Mesothelial cell of epicardium (in vitro differentiated cells): ENCODE data around the gene PIGA. TPM values are rescaled to one million over a fixed set of nuclear protein-coding genes. Genes with fewer than 3 reads are reported as not detected.
"Not testable (repeated sequence)": the region's sequence is repeated elsewhere in the genome, so short reads cannot be mapped to it uniquely, and the experiment has no call there.

Experiments
- DNase-seq, 2 experiments: peaks; one replicate each; pipeline ENCODE4 v3.0.0; 2021; ENCODE audit warnings: low spot score in 2 of 2; ENCODE audit not compliant: unreplicated experiment in 2 of 2
- H3K27ac Mint-ChIP-seq: 2 replicates; pipeline ENCODE4 v1.8.0; 2021; ENCODE audit warnings: mixed read lengths
- H3K27me3 Mint-ChIP-seq: 2 replicates; pipeline ENCODE4 v1.8.0; 2021; ENCODE audit warnings: low read depth, mixed read lengths
- H3K36me3 Mint-ChIP-seq: 2 replicates; pipeline ENCODE4 v1.8.0; 2021; ENCODE audit warnings: mixed read lengths
- H3K4me1 Mint-ChIP-seq: 2 replicates; pipeline ENCODE4 v1.8.0; 2021; ENCODE audit warnings: mixed read lengths
- H3K4me3 Mint-ChIP-seq: 2 replicates; pipeline ENCODE4 v1.8.0; 2021; ENCODE audit warnings: mild to moderate bottlenecking, moderate library complexity, mixed read lengths
- H3K9me3 Mint-ChIP-seq: 2 replicates; pipeline ENCODE4 v1.8.0; 2021; ENCODE audit warnings: mixed read lengths
- CTCF ChIP-seq: fragments of 200-600 bp; sonication (generic); IDR thresholded peaks from one replicate; pipeline ENCODE4 v1.5.0; 2021; ENCODE audit warnings: antibody characterized with exemption; ENCODE audit not compliant: unreplicated experiment
- total RNA-seq: library from RNA; stranded (reverse); gene quantifications from 3 replicates; pipeline ENCODE4 v1.2.1, GENCODE V29; 2021

PIGA gene
- total RNA-seq, 1 donor from 2014 or later = 16.6 TPM

- no peak overlapping the region for H3K4me3 Mint-ChIP-seq
- no peak overlapping the region for H3K27ac Mint-ChIP-seq
- no peak for TF ChIP-seq CTCF
- no peaks in the 10 kb centered on the region for H3K36me3 Mint-ChIP-seq
- H3K4me1 Mint-ChIP-seq = no peaks in the 10 kb centered on the region
- DNase-seq = no peak
- H3K9me3 Mint-ChIP-seq = peaks cover 3% of the 10 kb centered on the region
- H3K27me3 Mint-ChIP-seq = no peaks in the 10 kb centered on the region
Observed at GRCh38 chrX:15320297-15320696, 15.0 kb downstream of the PIGA start.

GRCh38 chrX:15319075-15319474, 16.2 kb downstream of the PIGA start:
- Mint-ChIP-seq H3K4me1 (no peaks in the 10 kb centered on the region), H3K9me3 (peaks cover 3% of the 10 kb centered on the region), H3K4me3 (no peak overlapping the region), H3K36me3 (no peaks in the 10 kb centered on the region), H3K27me3 (no peaks in the 10 kb centered on the region), H3K27ac (no peak overlapping the region)
- no peak for TF ChIP-seq CTCF
- no peak for DNase-seq

- Mint-ChIP-seq H3K4me1 (no peaks in the 10 kb centered on the region), H3K4me3 (no peak within 1 kb of the TSS), H3K27me3 (no peaks in the 10 kb centered on the region), H3K36me3 (no peaks in the 10 kb centered on the region), H3K27ac (no peak within 1 kb of the TSS), H3K9me3 (peaks cover 3% of the 10 kb centered on the region)
- no peak for DNase-seq
- TF ChIP-seq CTCF = no peak
Observed at GRCh38 chrX:15315509-15315908, 19.8 kb downstream of the PIGA start, which contains the start of gene ASB11. Gene ASB11 (minus strand): TSS chrX:15315640. CDS start chrX:15315605, 35 bp downstream.

GRCh38 chrX:15314472-15314871, 20.9 kb downstream of the PIGA start:
- H3K27ac Mint-ChIP-seq = no peak overlapping the region
- DNase-seq = no peak
- H3K4me3 Mint-ChIP-seq = no peak overlapping the region
- H3K4me1 Mint-ChIP-seq = no peaks in the 10 kb centered on the region
- H3K9me3 Mint-ChIP-seq = peaks cover 3% of the 10 kb centered on the region
- no peak for TF ChIP-seq CTCF
- no peaks in the 10 kb centered on the region for H3K36me3 Mint-ChIP-seq
- H3K27me3 Mint-ChIP-seq = no peaks in the 10 kb centered on the region

GRCh38 chrX:15311119-15311518, 24.2 kb downstream of the PIGA start:
- Mint-ChIP-seq H3K36me3 (no peaks in the 10 kb centered on the region), H3K9me3 (peaks cover 6% of the 10 kb centered on the region), H3K4me3 (no peak overlapping the region), H3K27ac (no peak overlapping the region), H3K27me3 (no peaks in the 10 kb centered on the region), H3K4me1 (no peaks in the 10 kb centered on the region)
- no peak for DNase-seq
- TF ChIP-seq CTCF = no peak

- TF ChIP-seq CTCF = no peak
- peaks cover 6% of the 10 kb centered on the region for H3K9me3 Mint-ChIP-seq
- no peak overlapping the region for H3K4me3 Mint-ChIP-seq
- no peak for DNase-seq
- H3K27ac Mint-ChIP-seq = no peak overlapping the region
- no peaks in the 10 kb centered on the region for H3K27me3 Mint-ChIP-seq
- H3K36me3 Mint-ChIP-seq = no peaks in the 10 kb centered on the region
- H3K4me1 Mint-ChIP-seq = no peaks in the 10 kb centered on the region
Observed at GRCh38 chrX:15310117-15310516, 25.2 kb downstream of the PIGA start.

GRCh38 chrX:15305899-15306298, 29.4 kb downstream of the PIGA start:
- not testable (repeated sequence) for H3K36me3 Mint-ChIP-seq, H3K9me3 Mint-ChIP-seq, H3K27ac Mint-ChIP-seq, H3K27me3 Mint-ChIP-seq, H3K4me1 Mint-ChIP-seq, DNase-seq, H3K4me3 Mint-ChIP-seq
